NT2/D1 (cell line): ENCODE results near the gene RNF157.
"Not testable (repeated sequence)": the region's sequence is repeated elsewhere in the genome, so short reads cannot be mapped to it uniquely, and the experiment has no call there.

ENCODE experiments used
- DNase-seq: peaks from one replicate; pipeline ENCODE4 v3.0.0-alpha.2; 2011; ENCODE audit warnings: low read depth, low spot score
- H3K27me3 ChIP-seq: 2 replicates; pipeline ENCODE4 v1.6.0; 2011; ENCODE audit warnings: mild to moderate bottlenecking; ENCODE audit not compliant: insufficient read length, insufficient read depth
- H3K36me3 ChIP-seq: 2 replicates; pipeline ENCODE4 v1.6.1; 2011; ENCODE audit warnings: mild to moderate bottlenecking, low read length, mixed read lengths; ENCODE audit not compliant: insufficient read depth, insufficient read length
- H3K4me1 ChIP-seq: 2 replicates; pipeline ENCODE4 v1.5.1; 2011; ENCODE audit not compliant: insufficient read depth, insufficient read length
- H3K4me3 ChIP-seq: 2 replicates; pipeline ENCODE4 v1.5.1; 2011; ENCODE audit warnings: low read depth; ENCODE audit not compliant: insufficient read length
- H3K9ac ChIP-seq: 2 replicates; pipeline ENCODE4 v1.6.0; 2011; ENCODE audit warnings: low read depth; ENCODE audit not compliant: insufficient read length
- H3K9me3 ChIP-seq: 2 replicates; pipeline ENCODE4 v1.5.1; 2011; ENCODE audit warnings: mild to moderate bottlenecking, low read length; ENCODE audit not compliant: insufficient read depth
- SUZ12 ChIP-seq: IDR thresholded peaks from 2 replicates; pipeline ENCODE4 v1.6.1; 2011; ENCODE audit not compliant: insufficient read length, insufficient read depth; ENCODE audit errors: extremely low read depth
- YY1 ChIP-seq: IDR thresholded peaks from 2 replicates; pipeline ENCODE4 v1.6.1; 2011; ENCODE audit not compliant: insufficient read length, insufficient read depth
- ZNF274 ChIP-seq: IDR thresholded peaks from 2 replicates; pipeline ENCODE4 v1.6.1; 2011; ENCODE audit warnings: mild to moderate bottlenecking, low read depth, low read length

The RNF157 gene

GRCh38 chr17:76213491-76213890 lies 26.8 kb downstream of the RNF157 start:
- DNase-seq, result peak; percentile 48
- H3K4me1 ChIP-seq, result peaks cover 7% of the 10 kb centered on the region
- no peaks in the 10 kb centered on the region for H3K9me3 ChIP-seq
- no peak overlapping the region for H3K9ac ChIP-seq
- H3K36me3 ChIP-seq, result no peaks in the 10 kb centered on the region
- H3K4me3 ChIP-seq, result no peak overlapping the region
- TF ChIP-seq SUZ12 (no peak), YY1 (no peak), ZNF274 (no peak)
- H3K27me3 ChIP-seq, result no peaks in the 10 kb centered on the region

DNA sequence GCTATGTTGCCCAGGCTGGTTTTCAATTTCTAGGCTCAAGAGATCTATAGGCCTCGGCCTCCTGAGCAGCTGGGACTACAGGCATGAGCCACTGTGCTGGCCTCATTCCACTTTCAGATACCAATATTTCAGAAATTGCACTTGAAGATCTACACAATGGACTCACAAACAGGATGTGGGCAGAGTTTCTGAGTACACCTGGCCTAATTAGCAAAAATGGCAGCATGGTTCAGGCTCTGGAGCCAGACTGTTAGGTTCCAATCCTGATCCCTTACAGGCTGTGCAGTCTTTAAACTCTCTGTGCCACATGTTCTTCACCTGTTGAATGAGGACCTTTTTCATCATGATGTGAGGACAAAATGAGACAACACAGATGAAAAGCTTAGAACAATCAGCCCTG lies 32.2 kb downstream of the RNF157 start:
- H3K27me3 ChIP-seq, result no peaks in the 10 kb centered on the region
- no peaks in the 10 kb centered on the region for H3K9me3 ChIP-seq
- H3K4me1 ChIP-seq, result peaks cover 2% of the 10 kb centered on the region
- H3K4me3 ChIP-seq, result no peak overlapping the region
- DNase-seq, result no peak
- H3K9ac ChIP-seq, result no peak overlapping the region
- H3K36me3 ChIP-seq, result no peaks in the 10 kb centered on the region
- no peak for TF ChIP-seq ZNF274
- no peak for TF ChIP-seq YY1
- TF ChIP-seq SUZ12, result no peak

DNA sequence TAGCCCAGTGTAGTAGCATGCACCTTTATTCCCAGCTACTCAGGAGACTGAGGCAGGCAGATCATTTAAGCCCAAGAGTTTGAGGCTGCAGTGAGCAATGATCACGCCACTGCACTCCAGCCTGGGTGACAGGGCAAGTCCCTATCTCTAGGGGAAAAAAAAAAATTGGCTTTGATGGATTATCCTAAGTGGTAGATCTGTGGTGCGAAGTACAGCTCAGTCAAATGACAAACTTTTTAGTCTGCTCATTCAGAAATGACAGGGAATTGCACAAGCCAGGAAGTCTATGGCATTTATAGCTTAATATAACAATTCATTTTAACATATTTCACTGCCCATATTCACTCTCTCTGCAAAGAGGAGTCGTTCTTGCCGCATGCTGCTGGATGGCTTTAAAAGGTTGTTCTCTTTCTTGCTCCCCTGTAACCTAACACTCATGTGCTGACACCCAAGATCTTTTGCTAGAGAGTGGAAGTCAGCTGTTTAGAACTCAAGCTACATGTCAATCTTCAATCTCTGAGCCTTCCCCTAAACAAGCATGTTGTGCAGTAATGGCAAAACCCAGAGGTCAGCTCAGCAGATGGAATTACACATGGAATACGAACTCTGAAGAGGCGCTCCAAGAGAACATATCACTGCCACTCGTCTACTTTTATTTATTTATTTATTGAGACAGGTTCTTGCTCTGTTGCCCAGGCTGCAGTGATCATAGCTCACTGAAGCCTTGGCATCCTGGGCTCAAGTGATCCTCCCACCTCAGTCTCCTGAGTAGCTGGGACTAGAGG lies 32.8 kb downstream of the RNF157 start:
- no peak overlapping the region for H3K9ac ChIP-seq

DNA sequence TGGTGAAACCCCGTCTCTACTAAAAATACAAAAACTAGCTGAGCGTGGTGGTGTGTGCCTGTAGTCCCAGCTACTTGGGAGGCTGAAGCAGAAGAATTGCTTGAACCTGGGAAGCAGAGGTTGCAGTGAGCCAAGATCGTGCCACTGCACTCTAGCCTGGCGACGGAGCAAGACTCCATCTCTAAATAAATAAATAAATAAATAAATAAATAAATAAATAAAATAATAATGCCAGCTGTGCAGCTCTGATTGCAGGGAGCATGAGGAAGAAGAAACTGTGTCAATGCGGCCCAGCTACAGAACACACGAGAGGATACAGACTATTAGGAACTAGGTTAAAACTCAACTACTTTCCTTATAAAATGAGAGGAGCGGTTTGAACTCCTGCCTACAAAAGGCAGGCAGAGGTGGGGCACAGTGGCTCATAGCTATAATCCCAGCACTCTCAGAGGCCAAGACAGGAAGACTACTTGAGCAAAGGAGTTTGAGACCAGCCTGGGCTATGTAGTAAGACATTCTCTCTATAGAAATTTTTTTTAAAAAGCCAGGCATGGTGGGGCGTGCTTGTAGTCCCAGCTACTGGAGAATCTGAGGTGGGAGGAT lies 34.6 kb downstream of the RNF157 start:
- H3K36me3 ChIP-seq, H3K4me1 ChIP-seq, H3K9ac ChIP-seq, H3K9me3 ChIP-seq, H3K4me3 ChIP-seq, DNase-seq, H3K27me3 ChIP-seq: not testable (repeated sequence)

More for the DNA sequence above, 32.8 kb downstream of the RNF157 start:
- TF ChIP-seq SUZ12 (no peak), ZNF274 (no peak), YY1 (no peak)
- H3K36me3 ChIP-seq, result no peaks in the 10 kb centered on the region
- no peaks in the 10 kb centered on the region for H3K9me3 ChIP-seq
- no peak for DNase-seq
- H3K4me1 ChIP-seq, result peaks cover 2% of the 10 kb centered on the region
- H3K4me3 ChIP-seq, result no peak overlapping the region
- no peaks in the 10 kb centered on the region for H3K27me3 ChIP-seq

DNA sequence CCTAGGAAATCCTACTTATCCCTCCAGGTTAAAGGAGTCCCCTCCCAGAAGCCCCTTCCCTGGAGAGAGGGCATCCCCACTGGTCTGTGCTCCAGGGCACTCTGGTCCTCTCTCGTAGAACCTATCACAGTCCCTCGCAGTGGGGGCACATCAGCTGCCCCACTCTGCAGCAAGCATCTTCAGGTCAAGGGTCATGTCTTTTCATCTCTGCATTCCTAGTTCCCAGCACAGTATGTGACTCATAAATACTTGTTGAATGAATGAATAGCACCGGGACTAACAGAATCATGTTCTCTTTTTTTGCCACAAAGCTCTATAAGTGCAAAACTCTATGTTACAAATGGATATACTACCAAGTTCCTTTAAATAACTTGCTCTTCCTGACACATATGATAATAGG lies 36.0 kb downstream of the RNF157 start:
- no peaks in the 10 kb centered on the region for H3K4me1 ChIP-seq
- TF ChIP-seq YY1, result no peak
- TF ChIP-seq ZNF274, result no peak
- no peak for TF ChIP-seq SUZ12
- H3K9ac ChIP-seq, result no peak overlapping the region
- no peaks in the 10 kb centered on the region for H3K36me3 ChIP-seq
- no peak overlapping the region for H3K4me3 ChIP-seq
- no peaks in the 10 kb centered on the region for H3K9me3 ChIP-seq
- H3K27me3 ChIP-seq, result no peaks in the 10 kb centered on the region
- DNase-seq, result no peak

DNA sequence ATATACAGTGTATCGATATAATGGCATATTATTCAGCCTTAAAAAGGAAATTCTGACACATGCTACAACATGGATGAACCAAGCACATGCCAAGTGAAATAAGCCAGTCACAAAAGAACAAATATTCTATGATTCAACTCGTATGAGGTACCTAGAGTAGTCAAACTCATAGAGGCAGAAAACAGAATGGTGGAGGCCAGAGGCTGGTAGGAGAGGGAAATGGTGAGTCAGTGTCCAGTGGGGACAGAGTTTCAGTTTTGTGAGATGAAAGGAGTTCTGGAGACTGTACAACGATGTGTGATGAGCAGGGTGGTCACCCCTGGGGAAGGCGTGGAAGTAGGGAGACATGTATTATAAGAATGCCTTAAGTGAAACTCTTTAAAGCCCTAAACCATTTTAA lies 39.9 kb downstream of the RNF157 start:
- H3K36me3 ChIP-seq, result no peaks in the 10 kb centered on the region
- peaks cover 3% of the 10 kb centered on the region for H3K4me1 ChIP-seq
- no peak for DNase-seq
- H3K4me3 ChIP-seq, result no peak overlapping the region
- H3K27me3 ChIP-seq, result no peaks in the 10 kb centered on the region
- H3K9me3 ChIP-seq, result no peaks in the 10 kb centered on the region
- no peak for TF ChIP-seq YY1
- no peak for TF ChIP-seq SUZ12
- no peak for TF ChIP-seq ZNF274
- H3K9ac ChIP-seq, result no peak overlapping the region

GRCh38 chr17:76199469-76199868 lies 40.8 kb downstream of the RNF157 start:
- no peaks in the 10 kb centered on the region for H3K36me3 ChIP-seq
- no peak overlapping the region for H3K9ac ChIP-seq
- H3K4me3 ChIP-seq, result no peak overlapping the region
- DNase-seq, result no peak
- H3K4me1 ChIP-seq, result peaks cover 3% of the 10 kb centered on the region
- TF ChIP-seq SUZ12 (no peak), ZNF274 (no peak), YY1 (no peak)
- H3K27me3 ChIP-seq, result no peaks in the 10 kb centered on the region
- H3K9me3 ChIP-seq, result no peaks in the 10 kb centered on the region
